ENCODE results near the gene VPS11. TPM values are rescaled to one million over a fixed set of nuclear protein-coding genes. Genes with fewer than 3 reads are reported as not detected.

The VPS11 gene
- total RNA-seq, 2 experiments from 2014 or later: 23.3 to 32.2 TPM

DNA sequence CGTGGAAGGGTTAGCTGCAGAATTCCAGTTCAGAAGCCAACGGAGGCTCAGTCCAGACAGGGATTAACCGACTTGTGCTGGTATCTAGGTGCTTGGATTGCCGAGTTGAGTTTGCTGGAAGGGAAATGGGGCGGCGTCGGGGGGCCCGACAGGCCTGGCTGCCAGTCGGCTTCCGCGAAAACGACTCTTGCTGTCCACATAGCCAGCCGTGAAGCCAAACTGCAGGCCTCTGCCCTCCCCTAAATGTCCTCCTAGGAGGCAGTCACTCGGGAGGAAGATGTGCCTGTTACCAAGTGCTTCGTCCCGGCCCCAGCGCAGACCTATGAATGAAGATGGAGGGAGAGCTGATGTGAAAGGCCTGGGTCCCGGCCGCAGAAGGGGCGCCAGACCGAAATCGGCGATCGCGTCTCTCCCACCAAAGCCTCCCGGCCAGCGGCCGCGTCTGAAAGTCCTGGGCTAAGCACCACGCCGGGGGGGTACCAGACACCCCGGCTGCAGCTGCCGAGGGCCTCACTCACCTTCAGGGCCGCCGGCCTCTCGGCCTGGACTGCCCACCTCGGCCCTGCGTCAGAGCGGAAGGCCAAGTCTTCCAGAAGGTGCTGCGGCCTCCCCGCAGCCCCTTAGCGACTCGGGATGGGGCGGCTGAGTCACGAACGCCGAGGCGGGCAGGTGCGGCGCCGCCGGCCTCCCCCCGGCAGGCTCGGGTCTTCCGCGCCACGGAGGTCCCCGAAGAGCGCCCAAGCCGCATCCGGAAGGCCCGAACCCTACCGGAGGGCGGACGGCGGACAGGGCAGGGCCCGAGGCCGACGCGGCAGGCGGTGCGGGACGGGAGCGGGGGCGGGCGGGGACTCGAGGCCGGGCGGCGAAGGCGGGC is 26.6 kb downstream of the VPS11 start:
- Histone ChIP-seq H3K4me2 (ENCODE audit: low read length) (peak overlapping the region; percentile 79), H3K9me2 (ENCODE audit: insufficient read depth, low read length) (no peaks in the 10 kb centered on the region), H2AFZ (ENCODE audit: low read length) (no peak overlapping the region), H3K27ac (ENCODE audit: low read depth, low read length, poor library complexity, severe bottlenecking) (peak overlapping the region; percentile 79), H3K79me2 (ENCODE audit: insufficient read depth, low read depth, low read length) (peaks cover 38% of the 10 kb centered on the region), H3K36me3 (ENCODE audit: insufficient read depth, low read length) (peaks cover 77% of the 10 kb centered on the region), H3K4me1 (ENCODE audit: insufficient read depth, low read length, poor library complexity, severe bottlenecking) (peaks cover 71% of the 10 kb centered on the region), H4K20me1 (ENCODE audit: insufficient read depth, low read length) (peaks cover 23% of the 10 kb centered on the region), H3K4me3 (ENCODE audit: low read depth, low read length, poor library complexity, severe bottlenecking) (peak overlapping the region; percentile 81), H3K9me3 (ENCODE audit: low read length) (no peaks in the 10 kb centered on the region)
- intact Hi-C loops (cut with micrococcal nuclease; ENCODE audit: unreplicated experiment): loop anchor here (2.0 kb wide), 3 partner anchors 75 to 165 kb away; partner anchors contain the start of genes RPS25 and TRAPPC4
- no TSS peak for BruUV-seq (replicated peaks)
- POLR2A ChIA-PET: interaction anchor here (0.6 to 5.4 kb wide), 6 partner anchors 9 to 102 kb away, joined by 4 to 41 read pairs (median 6); partner anchors contain the start of genes C2CD2L and HMBS
- TF ChIP-seq CTCF (conservative IDR thresholded peaks at IDR 0.05; ENCODE audit: low read length): no peak
- TF ChIP-seq EZH2phosphoT487 (IDR thresholded peaks at IDR 0.05; ENCODE audit: borderline replicate concordance, low read depth, low read length): no peak
- CTCF ChIA-PET (ENCODE audit: unreplicated experiment): interaction anchor here (0.6 kb wide), 1 partner anchor 9 kb away, joined by 3 read pairs; the partner anchor contains the start of gene HMBS
- DNase-seq (ENCODE audit: low spot score): peak; percentile 58

DNA sequence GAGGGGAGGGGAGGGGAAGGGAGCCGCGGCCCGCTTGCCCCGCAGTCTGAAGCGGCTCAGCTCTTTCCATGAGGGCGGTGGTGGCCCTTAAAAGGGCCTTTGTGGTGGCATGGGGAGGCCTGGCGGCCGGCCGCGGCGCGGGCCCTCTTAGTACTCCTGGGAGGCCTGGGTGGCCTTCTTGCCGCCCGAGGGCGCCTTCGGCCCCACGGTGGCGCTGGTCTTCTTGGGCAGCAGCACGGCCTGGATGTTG is 27.1 kb downstream of the VPS11 start:
- H3K4me1 ChIP-seq (ENCODE audit: insufficient read depth, low read length, poor library complexity, severe bottlenecking): peaks cover 66% of the 10 kb centered on the region
- intact Hi-C loops (cut with micrococcal nuclease; ENCODE audit: unreplicated experiment): loop anchor here (1.0 to 5.0 kb wide), 6 partner anchors 27 to 302 kb away; partner anchors contain the start of genes DDX6, HYOU1, RPS25 and TRAPPC4
- peaks cover 77% of the 10 kb centered on the region for H3K36me3 ChIP-seq (ENCODE audit: insufficient read depth, low read length)
- H4K20me1 ChIP-seq (ENCODE audit: insufficient read depth, low read length): peaks cover 23% of the 10 kb centered on the region
- ChIA-PET POLR2A (interaction anchor here (0.6 to 5.4 kb wide), 7 partner anchors 10 to 102 kb away, joined by 4 to 41 read pairs (median 6); partner anchors contain the start of genes C2CD2L, HMBS and VPS11), CTCF (ENCODE audit: unreplicated experiment) (no interaction called here)
- DNase-seq (ENCODE audit: low spot score): no peak
- H3K79me2 ChIP-seq (ENCODE audit: insufficient read depth, low read depth, low read length): peaks cover 39% of the 10 kb centered on the region
- peak overlapping the region; percentile 79 for H3K27ac ChIP-seq (ENCODE audit: low read depth, low read length, poor library complexity, severe bottlenecking)
- BruUV-seq (replicated peaks): no TSS peak
- H3K9me3 ChIP-seq (ENCODE audit: low read length): no peaks in the 10 kb centered on the region
- H3K4me2 ChIP-seq (ENCODE audit: low read length): peak overlapping the region; percentile 79
- H2AFZ ChIP-seq (ENCODE audit: low read length): no peak overlapping the region
- H3K4me3 ChIP-seq (ENCODE audit: low read depth, low read length, poor library complexity, severe bottlenecking): peak overlapping the region; percentile 81
- peak; percentile 68 for TF ChIP-seq CTCF (conservative IDR thresholded peaks at IDR 0.05; ENCODE audit: low read length)
- TF ChIP-seq EZH2phosphoT487 (IDR thresholded peaks at IDR 0.05; ENCODE audit: borderline replicate concordance, low read depth, low read length): no peak
- H3K9me2 ChIP-seq (ENCODE audit: insufficient read depth, low read length): no peaks in the 10 kb centered on the region

All from OCI-LY7 (cell line).